Heart left ventricle (tissue), 13 donors: ENCODE measurements around the gene DRC3.

Experiments
- POLR2A ChIP-seq, 2 donors: fragments of 450-650 bp; IDR thresholded peaks; one replicate each; pipeline ENCODE4 v1.6.1; 2017; ENCODE audit warnings: antibody characterized with exemption in 2 of 2, mild to moderate bottlenecking in 2 of 2, moderate library complexity in 2 of 2
- TF ChIP-seq, protein P1 (sequence below), 12 donors: fragments of 200-600 bp; sonication (generic) in 4 of 12; IDR thresholded peaks; one replicate each; pipeline versions ENCODE4 v1.5.0 to v1.8.0; 2018 to 2022; ENCODE audit warnings: antibody characterized with exemption in 12 of 12, mild to moderate bottlenecking in 5 of 12
- donor health status: ischemic (EF 13 %, LVEDD 7.1; RV severe dilation, severe dysfunction).
- donor health status: DM: no; HTN: yes; CAD: no.
- donor health status: DM: no; HTN: no; CAD: no.
- donor health status: ischemic (EF 25% LVEDD 6.9; RV normal size, moderate dysfunction).
- donor health status: ischemic (EF 25% LVEDD 5.7; RV mildly dilated, moderate dysfunction).
- donor health status: ischemic (EF 35%, LVEDD 5.7; RV mildly dilated, moderate dysfunction).
- donor health status: nonischemic (EF 11% LVEDD 7.7; RV severe dilation, severe dysfunction).
- donor health status: DM: yes; HTN: yes; CAD: no.
- donor health status: PGD.
- donor health status: ischemic (EF 29% LVEDD 5.4; RV normal size, mild dysfunction).
- donor health status: nonischemic (EF 23%, LVEDD 6.1; RV moderate dilation, normal function).

DNA sequence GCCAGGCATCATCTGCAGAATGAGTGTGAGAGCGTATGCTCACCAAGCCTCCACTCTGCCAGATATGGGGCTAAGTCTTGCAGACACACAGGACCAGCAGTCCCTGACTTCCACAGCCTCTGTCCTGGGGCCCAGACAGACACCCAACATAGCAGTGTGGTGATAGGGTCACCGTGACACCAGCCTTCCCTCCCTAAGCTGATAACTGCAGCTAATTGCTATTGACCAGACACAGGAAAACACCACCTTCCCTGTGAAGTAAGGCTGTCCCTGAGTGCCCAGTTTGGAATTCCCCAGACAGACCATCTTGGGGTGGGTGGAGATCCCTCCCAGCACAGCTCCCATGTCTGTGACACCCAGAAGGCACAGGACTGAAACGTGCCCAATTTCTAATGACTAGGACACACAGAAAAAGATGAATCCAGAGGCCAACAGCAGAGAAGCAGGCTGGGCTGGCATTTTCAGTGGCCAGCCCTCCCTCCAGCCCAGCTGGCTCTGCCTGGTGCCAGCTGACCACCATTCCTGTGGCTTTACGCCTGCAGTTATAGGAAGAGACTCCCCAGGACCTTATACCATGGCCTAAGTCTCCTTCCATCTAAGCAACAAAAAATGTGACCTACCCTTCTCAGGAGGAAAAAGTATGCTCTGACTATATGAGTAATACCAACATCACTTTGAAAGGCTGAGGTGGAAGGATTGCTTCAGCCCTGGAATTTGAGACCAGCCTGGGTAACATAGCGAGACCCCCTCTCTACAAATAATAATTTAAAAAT, 36.0 kb downstream of the DRC3 start:
- TF ChIP-seq POLR2A (IDR thresholded peaks at IDR 0.05) = no peak
- TF ChIP-seq, protein P1, sequence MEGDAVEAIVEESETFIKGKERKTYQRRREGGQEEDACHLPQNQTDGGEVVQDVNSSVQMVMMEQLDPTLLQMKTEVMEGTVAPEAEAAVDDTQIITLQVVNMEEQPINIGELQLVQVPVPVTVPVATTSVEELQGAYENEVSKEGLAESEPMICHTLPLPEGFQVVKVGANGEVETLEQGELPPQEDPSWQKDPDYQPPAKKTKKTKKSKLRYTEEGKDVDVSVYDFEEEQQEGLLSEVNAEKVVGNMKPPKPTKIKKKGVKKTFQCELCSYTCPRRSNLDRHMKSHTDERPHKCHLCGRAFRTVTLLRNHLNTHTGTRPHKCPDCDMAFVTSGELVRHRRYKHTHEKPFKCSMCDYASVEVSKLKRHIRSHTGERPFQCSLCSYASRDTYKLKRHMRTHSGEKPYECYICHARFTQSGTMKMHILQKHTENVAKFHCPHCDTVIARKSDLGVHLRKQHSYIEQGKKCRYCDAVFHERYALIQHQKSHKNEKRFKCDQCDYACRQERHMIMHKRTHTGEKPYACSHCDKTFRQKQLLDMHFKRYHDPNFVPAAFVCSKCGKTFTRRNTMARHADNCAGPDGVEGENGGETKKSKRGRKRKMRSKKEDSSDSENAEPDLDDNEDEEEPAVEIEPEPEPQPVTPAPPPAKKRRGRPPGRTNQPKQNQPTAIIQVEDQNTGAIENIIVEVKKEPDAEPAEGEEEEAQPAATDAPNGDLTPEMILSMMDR (IDR thresholded peaks at IDR 0.05) = no peak
